Peyer's patch (tissue), 4 donors: Measurements from ENCODE around the gene CAVIN4. TPM values are rescaled to one million over a fixed set of nuclear protein-coding genes. Genes with fewer than 3 reads are reported as not detected.

Source experiments
- DNase-seq, 3 donors: peaks; one replicate each; pipeline ENCODE4 v3.0.0-alpha.2; 2017 to 2019
- H3K27ac ChIP-seq, 4 donors: fragments of 200-600 bp; sonication (generic); one replicate each; pipeline ENCODE4 v1.5.1; 2016 to 2019
- H3K27me3 ChIP-seq, 2 donors: fragments of 200-600 bp; sonication (generic); one replicate each; pipeline ENCODE4 v1.5.1; 2019
- H3K36me3 ChIP-seq, 3 donors: fragments of 200-600 bp; sonication (generic); one replicate each; pipeline ENCODE4 v1.5.1; 2016 to 2019
- H3K4me1 ChIP-seq, 4 donors: fragments of 200-600 bp; sonication (generic); one replicate each; pipeline ENCODE4 v1.5.1; 2016 to 2019
- H3K4me3 ChIP-seq, 4 donors: fragments of 200-600 bp; sonication (generic); 1 replicate in 3 of 4; 2 replicates in 1 of 4; pipeline ENCODE4 v1.5.1; 2016 to 2019; ENCODE audit warnings: mild to moderate bottlenecking in 1 of 4
- H3K9me3 ChIP-seq, 4 donors: fragments of 200-600 bp; sonication (generic); one replicate each; pipeline ENCODE4 v1.5.1; 2016 to 2019; ENCODE audit warnings: mild to moderate bottlenecking in 1 of 4
- CTCF ChIP-seq, 6 experiments: fragments of 450-650 bp in 4 of 6; fragments of 200-600 bp in 2 of 6; sonication (generic) in 1 of 6; IDR thresholded peaks; one replicate each; pipeline ENCODE4 v1.5.1; 2017 to 2019; ENCODE audit warnings: antibody characterized with exemption in 6 of 6, mild to moderate bottlenecking in 3 of 6, moderate library complexity in 1 of 6
- POLR2A ChIP-seq, 2 donors: fragments of 450-650 bp; IDR thresholded peaks; one replicate each; pipeline ENCODE4 v1.5.1; 2017; ENCODE audit warnings: antibody characterized with exemption in 2 of 2, mild to moderate bottlenecking in 2 of 2, moderate library complexity in 2 of 2
- total RNA-seq, 4 donors: library from RNA; depleted of rRNA; stranded (reverse); fragments of >200 nt; gene quantifications; one replicate each; pipeline ENCODE4 v1.1.0, GENCODE V29; 2016

CAVIN4 gene
- total RNA-seq, 4 donors from 2014 or later = not detected

DNA sequence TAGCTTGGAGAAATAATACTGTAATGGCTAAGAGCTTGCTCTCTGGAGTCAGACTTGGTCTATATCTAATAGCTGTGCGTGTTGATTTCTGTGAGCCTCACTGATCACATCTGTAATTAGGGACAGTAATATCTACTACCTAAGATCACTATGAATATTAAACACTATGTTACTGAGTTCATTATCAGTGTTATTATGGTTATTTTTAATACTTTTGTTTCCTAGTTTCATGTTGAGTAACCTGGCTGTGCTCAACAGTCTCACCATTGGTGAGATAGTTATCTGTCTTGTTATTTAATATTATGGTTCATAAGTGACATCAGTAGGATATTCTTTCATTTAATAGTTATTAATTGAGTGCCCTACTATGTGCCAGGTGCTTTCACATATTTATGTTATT is 22.4 kb upstream of the CAVIN4 start:
- no peak for TF ChIP-seq POLR2A (IDR thresholded peaks at IDR 0.05)
- TF ChIP-seq CTCF (IDR thresholded peaks at IDR 0.05) = no peak
- Histone ChIP-seq H3K4me1 (no peaks in the 10 kb centered on the region), H3K27ac (no peak overlapping the region), H3K4me3 (no peak overlapping the region), H3K9me3 (no peaks in the 10 kb centered on the region), H3K27me3 (no peaks in the 10 kb centered on the region), H3K36me3 (no peaks in the 10 kb centered on the region)
- no peak for DNase-seq

GRCh38 chr9:100557053-100557452 is 20.8 kb upstream of the CAVIN4 start:
- Histone ChIP-seq H3K36me3 (no peaks in the 10 kb centered on the region), H3K4me3 (no peak overlapping the region), H3K9me3 (no peaks in the 10 kb centered on the region), H3K27me3 (no peaks in the 10 kb centered on the region), H3K4me1 (no peaks in the 10 kb centered on the region), H3K27ac (no peak overlapping the region)
- DNase-seq = no peak
- TF ChIP-seq CTCF (IDR thresholded peaks at IDR 0.05) (no peak), POLR2A (IDR thresholded peaks at IDR 0.05) (no peak)

DNA sequence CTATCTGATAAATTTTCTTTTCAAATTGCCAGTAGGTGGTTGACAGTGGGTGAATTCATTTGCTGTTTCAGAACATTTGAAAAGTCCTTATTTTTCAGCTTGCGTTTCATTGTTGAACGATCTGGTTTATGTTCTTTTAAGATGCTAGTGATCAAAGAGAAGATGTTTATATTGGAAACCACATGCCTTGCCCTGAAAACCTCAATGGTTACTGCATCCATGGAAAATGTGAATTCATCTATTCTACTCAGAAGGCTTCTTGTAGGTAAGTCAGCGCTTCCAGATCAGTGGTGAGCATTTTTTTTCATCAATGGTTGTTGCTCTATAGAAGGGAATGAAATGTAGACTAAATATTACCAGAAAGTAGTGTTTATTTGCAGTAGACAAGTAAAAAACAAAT is 16.6 kb upstream of the CAVIN4 start:
- DNase-seq = no peak
- no peaks in the 10 kb centered on the region for H3K9me3 ChIP-seq
- H3K27me3 ChIP-seq = no peaks in the 10 kb centered on the region
- no peaks in the 10 kb centered on the region for H3K36me3 ChIP-seq
- H3K4me1 ChIP-seq = no peaks in the 10 kb centered on the region
- no peak for TF ChIP-seq CTCF (IDR thresholded peaks at IDR 0.05)
- TF ChIP-seq POLR2A (IDR thresholded peaks at IDR 0.05) = no peak
- H3K27ac ChIP-seq = no peak overlapping the region
- H3K4me3 ChIP-seq = no peak overlapping the region

- Histone ChIP-seq H3K9me3 (no peaks in the 10 kb centered on the region), H3K27ac (no peak overlapping the region), H3K4me1 (no peaks in the 10 kb centered on the region), H3K36me3 (no peaks in the 10 kb centered on the region), H3K4me3 (no peak overlapping the region), H3K27me3 (no peaks in the 10 kb centered on the region)
- TF ChIP-seq POLR2A (IDR thresholded peaks at IDR 0.05) = no peak
- TF ChIP-seq CTCF (IDR thresholded peaks at IDR 0.05) = no peak
- no peak for DNase-seq
Measured at GRCh38 chr9:100567856-100568255, 10.0 kb upstream of the CAVIN4 start.

DNA sequence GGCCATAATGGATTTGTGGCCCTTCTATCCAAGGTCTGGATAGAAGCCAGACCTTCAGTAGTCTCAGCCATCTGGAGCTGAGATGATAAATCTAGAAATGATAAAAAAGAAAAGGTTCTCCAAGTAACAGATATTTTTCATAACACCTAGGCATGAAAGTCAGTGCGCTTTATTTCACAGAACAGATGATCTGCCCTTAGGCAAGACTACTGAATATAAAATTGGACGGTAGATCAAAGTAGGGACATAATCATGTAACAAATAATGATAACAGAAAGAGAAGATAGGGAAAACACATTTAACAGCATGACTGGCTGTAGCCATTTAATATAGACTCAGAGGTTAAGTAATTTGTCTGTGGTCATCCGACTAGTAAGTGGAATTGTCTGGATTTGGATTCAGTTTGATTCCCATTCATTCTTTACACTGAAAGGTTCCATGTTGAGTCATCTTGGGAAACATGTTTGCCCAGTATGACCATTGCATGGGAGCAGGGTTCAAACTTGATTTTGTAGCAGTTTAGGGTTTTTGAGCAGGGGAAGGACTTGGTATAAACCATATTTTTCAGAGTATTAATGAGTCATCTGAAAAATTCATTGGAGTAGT is 4.1 kb upstream of the CAVIN4 start:
- Histone ChIP-seq H3K27ac (no peak overlapping the region), H3K9me3 (no peaks in the 10 kb centered on the region), H3K27me3 (no peaks in the 10 kb centered on the region), H3K4me1 (no peaks in the 10 kb centered on the region), H3K4me3 (no peak overlapping the region), H3K36me3 (no peaks in the 10 kb centered on the region)
- TF ChIP-seq POLR2A (IDR thresholded peaks at IDR 0.05) (no peak), CTCF (IDR thresholded peaks at IDR 0.05) (no peak)
- DNase-seq = no peak

DNA sequence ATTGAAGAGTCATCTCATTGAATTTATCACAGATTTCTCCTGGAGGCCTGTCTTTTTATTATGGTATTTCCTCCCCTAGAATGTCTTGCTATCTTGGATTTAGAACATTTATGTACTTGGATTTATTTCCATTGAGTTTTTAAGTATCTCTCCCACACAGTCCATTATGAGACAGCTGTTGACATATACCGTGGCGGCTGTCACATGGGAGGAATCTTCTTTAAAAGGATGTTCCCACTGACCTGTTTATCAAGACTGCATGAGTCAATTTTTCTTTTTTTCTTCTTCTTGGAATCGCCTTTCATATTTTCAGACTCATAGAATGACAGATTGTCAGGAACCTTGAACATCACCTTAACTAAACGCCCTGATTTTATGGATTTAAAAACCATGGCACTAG is 2.9 kb upstream of the CAVIN4 start:
- no peaks in the 10 kb centered on the region for H3K4me1 ChIP-seq
- no peaks in the 10 kb centered on the region for H3K36me3 ChIP-seq
- no peak overlapping the region for H3K27ac ChIP-seq
- H3K27me3 ChIP-seq = no peaks in the 10 kb centered on the region
- no peak for DNase-seq
- no peak for TF ChIP-seq POLR2A (IDR thresholded peaks at IDR 0.05)
- TF ChIP-seq CTCF (IDR thresholded peaks at IDR 0.05) = no peak
- no peaks in the 10 kb centered on the region for H3K9me3 ChIP-seq
- no peak overlapping the region for H3K4me3 ChIP-seq
